Transverse colon (tissue), 4 donors: ENCODE results near the gene IPO11. TPM values are rescaled to one million over a fixed set of nuclear protein-coding genes. Genes with fewer than 3 reads are reported as not detected.

Source experiments
- DNase-seq: peaks from one replicate; pipeline ENCODE4 v3.0.0-alpha.2; 2019
- H3K27ac ChIP-seq, 4 donors: fragments of 200-600 bp; sonication (generic); 2 replicates each; pipeline ENCODE4 v1.5.1; 2016 to 2018; ENCODE audit warnings: inconsistent platforms in 4 of 4
- H3K27me3 ChIP-seq: fragments of 200-600 bp; sonication (generic); 2 replicates; pipeline ENCODE4 v1.5.1; 2017; ENCODE audit warnings: inconsistent platforms
- H3K36me3 ChIP-seq, 4 donors: fragments of 200-600 bp; sonication (generic); 2 replicates each; pipeline ENCODE4 v1.5.1; 2017 to 2019; ENCODE audit warnings: inconsistent platforms in 4 of 4
- H3K4me1 ChIP-seq, 4 donors: fragments of 200-600 bp; sonication (generic); 2 replicates each; pipeline ENCODE4 v1.5.1; 2017 to 2020; ENCODE audit warnings: inconsistent platforms in 4 of 4
- H3K4me3 ChIP-seq, 4 donors: fragments of 200-600 bp; sonication (generic); 1 replicate in 1 of 4; 2 replicates in 3 of 4; pipeline versions ENCODE4 v1.5.1 to v1.6.1; 2017 to 2019; ENCODE audit warnings: inconsistent platforms in 4 of 4
- H3K9me3 ChIP-seq, 2 donors: fragments of 200-600 bp; sonication (generic); 2 replicates each; pipeline ENCODE4 v1.5.1; 2017 to 2019; ENCODE audit warnings: inconsistent platforms in 2 of 2
- EP300 ChIP-seq: sonication (generic); formaldehyde crosslinking; IDR thresholded peaks from one replicate; pipeline ENCODE4 v1.6.1; 2017; ENCODE audit warnings: antibody characterized with exemption, low read depth
- POLR2A ChIP-seq: fragments of 450-650 bp; IDR thresholded peaks from one replicate; pipeline ENCODE4 v1.6.1; 2016; ENCODE audit warnings: antibody characterized with exemption, mild to moderate bottlenecking, moderate library complexity
- POLR2AphosphoS5 ChIP-seq, 3 donors: sonication (generic); formaldehyde crosslinking; IDR thresholded peaks; one replicate each; pipeline ENCODE4 v1.6.1; 2016; ENCODE audit warnings: antibody characterized with exemption in 3 of 3
- WGBS, 2 donors: methylation state at CpG; one replicate each; pipeline ENCODE4 v1.1.5; 2018; ENCODE audit warnings: low coverage in 1 of 2; 5-methylcytosine and 5-hydroxymethylcytosine counted together
- in situ Hi-C, 4 donors: fragments of 200-750 bp; cut with MboI; loops; one replicate each; pipeline versions ENCODE4 v1.15.0 to v1.15.1; 2017; ENCODE audit warnings: low sequenced_read_pairs in 3 of 4, low pct_ligation_motif_present in 1 of 4, low pct_unique_long_range_greater_than_20kb in 1 of 4
- intact Hi-C: fragments of 100-400 bp; cut with DNase I; formaldehyde crosslinking; loops from one replicate; pipeline ENCODE4 v1.15.1; 2023; ENCODE audit warnings: low total_unique reads
- total RNA-seq, 4 donors: library from RNA; depleted of rRNA; stranded (reverse); fragments of >200 nt; gene quantifications; one replicate each; pipeline ENCODE4 v1.1.0, GENCODE V29; 2016
- TF ChIP-seq, protein P1 (sequence below), 5 experiments: fragments of 200-600 bp in 3 of 5; fragments of 450-650 bp in 2 of 5; sonication (generic) in 3 of 5; IDR thresholded peaks; 1 replicate in 2 of 5; 2 replicates in 3 of 5; pipeline ENCODE4 v1.5.1; 2016 to 2017; ENCODE audit warnings: antibody characterized with exemption in 5 of 5, inconsistent platforms in 3 of 5, mild to moderate bottlenecking in 2 of 5, moderate library complexity in 1 of 5

The IPO11 gene
- total RNA-seq, 4 donors from 2014 or later = 6.4 to 37.8 (median 16.3) TPM

DNA sequence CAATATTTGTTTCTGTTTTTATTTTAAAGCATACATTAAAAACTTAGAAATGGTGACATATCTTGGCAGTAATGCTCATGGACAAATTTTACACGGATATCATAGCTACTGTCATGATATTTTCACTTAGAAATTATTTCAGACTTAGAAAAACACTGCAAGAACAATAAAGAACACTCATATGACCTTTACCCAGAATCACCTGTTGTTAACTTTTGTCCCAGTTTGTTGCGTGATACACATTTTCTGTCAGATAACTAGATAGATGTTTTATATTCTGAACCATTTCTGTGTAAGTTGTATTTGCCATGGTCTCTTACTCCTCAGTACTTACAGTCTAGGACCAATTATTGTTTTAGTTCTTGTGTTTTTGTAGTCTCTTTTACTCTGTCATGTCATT lies 162.5 kb downstream of the IPO11 start:
- in situ Hi-C loops = no loop called here
- Histone ChIP-seq H3K36me3 (no peaks in the 10 kb centered on the region), H3K27me3 (no peaks in the 10 kb centered on the region), H3K4me1 (peaks cover 0 to 3% (median 0%) of the 10 kb centered on the region in 4 donors), H3K9me3 (no peaks in the 10 kb centered on the region), H3K27ac (no peak overlapping the region), H3K4me3 (no peak overlapping the region)
- TF ChIP-seq EP300 (no peak), POLR2A (no peak), POLR2AphosphoS5 (IDR thresholded peaks at IDR 0.05) (no peak)
- WGBS, 2 donors = 33 to 46% methylated on average over 2 of the region's 2 CpGs
- DNase-seq = no peak
- intact Hi-C loops = no loop called here

DNA sequence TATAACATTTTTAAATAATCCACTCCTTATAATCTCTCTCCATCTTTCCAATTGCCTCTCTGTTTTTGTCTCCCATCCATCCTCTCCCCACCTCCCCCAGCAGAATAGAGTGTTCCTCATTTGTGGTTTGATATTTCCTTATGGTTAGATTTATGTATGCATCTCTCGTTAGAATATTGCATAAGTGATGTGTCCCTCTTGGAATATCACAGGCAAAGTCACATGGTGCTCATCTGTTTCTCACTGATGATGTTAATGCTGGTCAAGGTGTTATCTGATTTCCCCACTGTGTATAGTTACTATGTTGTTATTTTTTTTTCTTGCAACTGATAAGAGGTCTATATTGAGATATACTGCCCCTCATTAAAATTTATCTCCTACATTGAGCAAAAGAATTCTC lies 162.9 kb downstream of the IPO11 start:
- in situ Hi-C loops = no loop called here
- WGBS, 2 donors = 64 to 71% methylated on average over 1 of the region's 1 CpG
- TF ChIP-seq, protein P1, sequence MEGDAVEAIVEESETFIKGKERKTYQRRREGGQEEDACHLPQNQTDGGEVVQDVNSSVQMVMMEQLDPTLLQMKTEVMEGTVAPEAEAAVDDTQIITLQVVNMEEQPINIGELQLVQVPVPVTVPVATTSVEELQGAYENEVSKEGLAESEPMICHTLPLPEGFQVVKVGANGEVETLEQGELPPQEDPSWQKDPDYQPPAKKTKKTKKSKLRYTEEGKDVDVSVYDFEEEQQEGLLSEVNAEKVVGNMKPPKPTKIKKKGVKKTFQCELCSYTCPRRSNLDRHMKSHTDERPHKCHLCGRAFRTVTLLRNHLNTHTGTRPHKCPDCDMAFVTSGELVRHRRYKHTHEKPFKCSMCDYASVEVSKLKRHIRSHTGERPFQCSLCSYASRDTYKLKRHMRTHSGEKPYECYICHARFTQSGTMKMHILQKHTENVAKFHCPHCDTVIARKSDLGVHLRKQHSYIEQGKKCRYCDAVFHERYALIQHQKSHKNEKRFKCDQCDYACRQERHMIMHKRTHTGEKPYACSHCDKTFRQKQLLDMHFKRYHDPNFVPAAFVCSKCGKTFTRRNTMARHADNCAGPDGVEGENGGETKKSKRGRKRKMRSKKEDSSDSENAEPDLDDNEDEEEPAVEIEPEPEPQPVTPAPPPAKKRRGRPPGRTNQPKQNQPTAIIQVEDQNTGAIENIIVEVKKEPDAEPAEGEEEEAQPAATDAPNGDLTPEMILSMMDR (IDR thresholded peaks at IDR 0.05) = no peak
- TF ChIP-seq POLR2A (no peak), EP300 (no peak), POLR2AphosphoS5 (IDR thresholded peaks at IDR 0.05) (no peak)

DNA sequence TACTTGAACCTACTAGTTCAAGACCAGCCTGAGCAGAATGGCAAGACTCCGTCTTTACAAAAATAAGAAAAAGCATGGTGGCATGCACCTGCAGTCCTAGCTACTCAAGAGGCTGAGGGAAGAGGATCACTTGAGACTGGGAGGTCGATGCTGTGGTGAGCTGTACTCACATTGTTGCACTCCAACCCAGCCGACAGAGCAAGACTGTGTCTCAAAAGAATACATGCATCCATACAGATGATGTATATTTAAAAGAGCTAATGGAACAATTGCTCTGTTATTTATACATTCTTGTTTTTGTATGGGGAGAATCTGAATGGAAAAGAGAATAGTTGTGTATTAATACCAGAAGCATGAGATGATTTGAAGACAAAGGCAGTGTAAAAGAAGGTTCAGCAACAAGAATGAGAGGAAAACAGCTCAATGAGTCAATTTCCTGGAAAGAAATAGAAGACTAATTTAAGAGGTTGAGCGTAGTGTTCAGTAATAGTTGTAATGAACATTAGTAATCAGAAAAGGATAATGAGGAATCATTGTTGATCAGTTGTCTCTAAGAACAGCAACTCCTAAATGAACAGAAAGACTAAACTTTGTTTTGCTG lies 164.1 kb downstream of the IPO11 start:
- Histone ChIP-seq H3K27ac (no peak overlapping the region), H3K4me1 (peaks cover 0 to 3% (median 0%) of the 10 kb centered on the region in 4 donors), H3K27me3 (no peaks in the 10 kb centered on the region), H3K4me3 (no peak overlapping the region), H3K9me3 (no peaks in the 10 kb centered on the region), H3K36me3 (no peaks in the 10 kb centered on the region)
- intact Hi-C loops = no loop called here
- 90 to 92% methylated on average over 3 to 4 of the region's 4 CpGs for WGBS, 2 donors
- DNase-seq = no peak
- in situ Hi-C loops = no loop called here
- no peak for TF ChIP-seq EP300
- TF ChIP-seq POLR2AphosphoS5 (IDR thresholded peaks at IDR 0.05) = no peak
- TF ChIP-seq, protein P1 (IDR thresholded peaks at IDR 0.05) = no peak
- TF ChIP-seq POLR2A = no peak

More for the DNA sequence above, 162.9 kb downstream of the IPO11 start:
- Histone ChIP-seq H3K9me3 (no peaks in the 10 kb centered on the region), H3K4me3 (no peak overlapping the region), H3K27ac (no peak overlapping the region), H3K4me1 (peaks cover 0 to 3% (median 0%) of the 10 kb centered on the region in 4 donors), H3K36me3 (no peaks in the 10 kb centered on the region), H3K27me3 (no peaks in the 10 kb centered on the region)
- DNase-seq = no peak
- intact Hi-C loops = no loop called here

DNA sequence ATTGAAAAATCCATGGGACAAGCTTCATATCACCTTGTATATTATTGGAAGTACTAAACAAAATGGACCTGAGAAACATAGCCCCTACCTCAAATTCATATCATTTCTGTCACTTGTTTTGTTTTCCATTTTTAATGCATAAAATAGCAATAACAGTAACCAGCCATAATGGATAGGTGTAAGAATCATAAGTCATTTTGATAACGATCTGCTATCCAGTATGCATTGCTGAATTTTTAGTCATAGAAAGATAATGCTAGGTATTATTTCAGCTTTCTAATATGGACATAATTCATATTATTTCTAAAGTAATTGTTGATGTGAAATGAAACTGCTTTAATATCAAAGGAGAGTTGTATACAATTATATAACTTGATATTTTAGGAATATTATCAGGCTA lies 164.9 kb downstream of the IPO11 start:
- Histone ChIP-seq H3K9me3 (no peaks in the 10 kb centered on the region), H3K27ac (no peak overlapping the region), H3K4me3 (no peak overlapping the region), H3K4me1 (peaks cover 0 to 3% (median 0%) of the 10 kb centered on the region in 4 donors), H3K27me3 (no peaks in the 10 kb centered on the region), H3K36me3 (no peaks in the 10 kb centered on the region)
- in situ Hi-C loops (no loop called here), intact Hi-C loops (no loop called here)
- no peak for DNase-seq
- 92 to 100% methylated on average over 1 of the region's 1 CpG for WGBS, 2 donors
- TF ChIP-seq EP300 (no peak), POLR2A (no peak), POLR2AphosphoS5 (IDR thresholded peaks at IDR 0.05) (no peak)
- TF ChIP-seq, protein P1 (IDR thresholded peaks at IDR 0.05) = no peak

DNA sequence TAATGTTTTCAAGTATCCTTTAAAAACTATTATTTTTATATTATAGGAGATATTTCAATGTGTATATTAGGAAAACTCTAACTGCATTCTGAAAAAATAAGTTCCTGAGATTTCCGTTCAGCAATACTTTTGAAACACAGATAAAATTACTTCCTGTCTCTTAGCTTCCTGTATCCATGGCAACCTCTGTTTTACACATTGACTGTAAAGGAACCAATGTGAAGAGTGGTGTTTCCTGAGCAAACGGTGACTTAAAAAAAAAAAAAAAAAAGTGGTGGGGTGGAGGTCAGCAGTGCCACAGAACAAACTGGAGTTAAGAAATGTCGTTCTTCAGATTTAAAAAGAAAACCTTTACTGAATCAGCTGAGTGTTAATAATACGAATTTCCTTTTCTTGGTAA lies 166.0 kb downstream of the IPO11 start, which contains the start of gene LRRC70:
TSS of gene LRRC70 (plus strand) at position 280 of the 400 bp plus-strand sequence. CDS start 620 bp downstream, outside the sequence.
- Histone ChIP-seq H3K4me3 (no peak within 1 kb of the TSS), H3K27ac (no peak within 1 kb of the TSS), H3K36me3 (no peaks in the 10 kb centered on the region), H3K9me3 (no peaks in the 10 kb centered on the region), H3K27me3 (no peaks in the 10 kb centered on the region), H3K4me1 (peaks cover 0 to 3% (median 0%) of the 10 kb centered on the region in 4 donors)
- DNase-seq = no peak
- 47 to 48% methylated on average over 4 of the region's 4 CpGs for WGBS, 2 donors
- intact Hi-C loops (no loop called here), in situ Hi-C loops (no loop called here)
- TF ChIP-seq, protein P1 (IDR thresholded peaks at IDR 0.05) = no peak
- TF ChIP-seq POLR2AphosphoS5 (IDR thresholded peaks at IDR 0.05) = no peak
- no peak for TF ChIP-seq POLR2A
- TF ChIP-seq EP300 = no peak
